GM23338 (cell line): ENCODE results near the gene SH3RF2.

ENCODE experiments used
- CREB1 ChIP-seq: fragments of 250-450 bp; sonication (Bioruptor Pico); IDR thresholded peaks from 2 replicates; pipeline ENCODE4 v1.5.0; 2020; ENCODE audit warnings: low read depth, mild to moderate bottlenecking, moderate library complexity
- EZH2 ChIP-seq: fragments of 200-600 bp; sonication (generic); IDR thresholded peaks from one replicate; pipeline ENCODE4 v1.8.0; 2017; ENCODE audit warnings: antibody characterized with exemption, mild to moderate bottlenecking, low read depth; ENCODE audit not compliant: unreplicated experiment
- EZH2phosphoT487 ChIP-seq: fragments of 200-600 bp; sonication (generic); IDR thresholded peaks from one replicate; pipeline ENCODE4 v1.8.1; 2018; ENCODE audit warnings: antibody characterized with exemption; ENCODE audit not compliant: unreplicated experiment
- JUNB ChIP-seq: IDR thresholded peaks from one replicate; pipeline ENCODE4 v1.6.1; 2016; ENCODE audit warnings: antibody characterized with exemption; ENCODE audit not compliant: unreplicated experiment
- POLR2AphosphoS5 ChIP-seq: IDR thresholded peaks from 2 replicates; pipeline ENCODE4 v1.6.1; 2016; ENCODE audit warnings: antibody characterized with exemption, low read depth
- STAT1 ChIP-seq: IDR thresholded peaks from one replicate; pipeline ENCODE4 v1.6.1; 2016; ENCODE audit warnings: antibody characterized with exemption; ENCODE audit not compliant: unreplicated experiment
- ZNF114 ChIP-seq: fragments of 250-450 bp; sonication (Bioruptor Pico); IDR thresholded peaks from 2 replicates; pipeline ENCODE4 v1.5.0; 2020; ENCODE audit warnings: mild to moderate bottlenecking, moderate library complexity
- ZNF331 ChIP-seq: fragments of 250-450 bp; sonication (Bioruptor Pico); IDR thresholded peaks from 2 replicates; pipeline ENCODE4 v1.5.0; 2020; ENCODE audit warnings: low read depth, mild to moderate bottlenecking, moderate library complexity
- TF ChIP-seq, protein P1 (sequence below), 2 experiments: fragments of 200-600 bp in 1 of 2; sonication (generic) in 1 of 2; conservative IDR thresholded peaks; 2 replicates each; pipeline versions ENCODE4 v1.5.1 to v1.6.1; 2016 to 2017; ENCODE audit warnings: antibody characterized with exemption in 2 of 2, low read depth in 2 of 2, mild to moderate bottlenecking in 2 of 2, moderate library complexity in 1 of 2
- TF ChIP-seq, protein P2 (sequence below): IDR thresholded peaks from one replicate; pipeline ENCODE4 v1.6.1; 2018; ENCODE audit warnings: antibody characterized with exemption; ENCODE audit not compliant: unreplicated experiment
- TF ChIP-seq, protein P3 (sequence below): IDR thresholded peaks from 2 replicates; pipeline ENCODE4 v1.6.1; 2016; ENCODE audit warnings: antibody characterized with exemption
- TF ChIP-seq, protein P4 (sequence below): fragments of 250-450 bp; sonication (Bioruptor Pico); IDR thresholded peaks from 2 replicates; pipeline ENCODE4 v1.5.0; 2020; ENCODE audit warnings: mild to moderate bottlenecking, moderate library complexity

DNA sequence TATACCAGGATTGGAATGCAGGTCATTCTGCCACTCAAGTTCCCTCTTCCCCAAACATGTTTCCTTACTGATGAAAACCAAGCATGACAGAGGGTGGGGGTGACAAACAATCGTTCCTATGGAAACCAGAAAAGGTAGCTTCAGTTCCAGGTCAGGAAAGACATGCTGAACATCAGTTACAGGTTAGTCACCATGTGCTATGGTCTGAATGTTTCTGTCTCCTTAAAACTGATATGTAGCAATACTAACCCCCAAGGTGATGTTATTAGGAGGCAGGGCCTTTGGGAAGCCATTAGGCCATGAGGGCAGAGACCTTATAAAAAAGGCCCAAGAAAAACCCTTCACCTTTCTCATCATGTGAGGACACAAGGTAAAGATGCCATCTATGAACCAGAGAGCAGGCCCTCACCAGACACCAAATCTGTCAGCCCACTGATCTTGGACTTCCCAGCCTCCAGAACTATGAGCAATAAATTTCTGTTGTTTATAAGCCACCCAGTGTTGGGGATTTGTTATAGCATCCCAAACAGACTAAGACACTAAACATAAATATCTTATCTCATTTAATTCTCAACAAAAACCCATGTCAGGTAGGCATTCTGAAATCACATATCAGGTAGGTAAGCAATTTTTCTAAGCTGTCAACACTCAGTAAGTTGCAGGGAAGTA is 15.7 kb upstream of the SH3RF2 start:
- TF ChIP-seq, protein P1, sequence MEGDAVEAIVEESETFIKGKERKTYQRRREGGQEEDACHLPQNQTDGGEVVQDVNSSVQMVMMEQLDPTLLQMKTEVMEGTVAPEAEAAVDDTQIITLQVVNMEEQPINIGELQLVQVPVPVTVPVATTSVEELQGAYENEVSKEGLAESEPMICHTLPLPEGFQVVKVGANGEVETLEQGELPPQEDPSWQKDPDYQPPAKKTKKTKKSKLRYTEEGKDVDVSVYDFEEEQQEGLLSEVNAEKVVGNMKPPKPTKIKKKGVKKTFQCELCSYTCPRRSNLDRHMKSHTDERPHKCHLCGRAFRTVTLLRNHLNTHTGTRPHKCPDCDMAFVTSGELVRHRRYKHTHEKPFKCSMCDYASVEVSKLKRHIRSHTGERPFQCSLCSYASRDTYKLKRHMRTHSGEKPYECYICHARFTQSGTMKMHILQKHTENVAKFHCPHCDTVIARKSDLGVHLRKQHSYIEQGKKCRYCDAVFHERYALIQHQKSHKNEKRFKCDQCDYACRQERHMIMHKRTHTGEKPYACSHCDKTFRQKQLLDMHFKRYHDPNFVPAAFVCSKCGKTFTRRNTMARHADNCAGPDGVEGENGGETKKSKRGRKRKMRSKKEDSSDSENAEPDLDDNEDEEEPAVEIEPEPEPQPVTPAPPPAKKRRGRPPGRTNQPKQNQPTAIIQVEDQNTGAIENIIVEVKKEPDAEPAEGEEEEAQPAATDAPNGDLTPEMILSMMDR (conservative IDR thresholded peaks at IDR 0.05; ENCODE audit: low read depth in 2 of 2) = no peak
- TF ChIP-seq POLR2AphosphoS5 (no peak), EZH2 (no peak), CREB1 (no peak), EZH2phosphoT487 (no peak), JUNB (no peak), STAT1 (no peak), ZNF114 (CRISPR knock-in tag) (no peak), ZNF331 (no peak)
- TF ChIP-seq, protein P2, sequence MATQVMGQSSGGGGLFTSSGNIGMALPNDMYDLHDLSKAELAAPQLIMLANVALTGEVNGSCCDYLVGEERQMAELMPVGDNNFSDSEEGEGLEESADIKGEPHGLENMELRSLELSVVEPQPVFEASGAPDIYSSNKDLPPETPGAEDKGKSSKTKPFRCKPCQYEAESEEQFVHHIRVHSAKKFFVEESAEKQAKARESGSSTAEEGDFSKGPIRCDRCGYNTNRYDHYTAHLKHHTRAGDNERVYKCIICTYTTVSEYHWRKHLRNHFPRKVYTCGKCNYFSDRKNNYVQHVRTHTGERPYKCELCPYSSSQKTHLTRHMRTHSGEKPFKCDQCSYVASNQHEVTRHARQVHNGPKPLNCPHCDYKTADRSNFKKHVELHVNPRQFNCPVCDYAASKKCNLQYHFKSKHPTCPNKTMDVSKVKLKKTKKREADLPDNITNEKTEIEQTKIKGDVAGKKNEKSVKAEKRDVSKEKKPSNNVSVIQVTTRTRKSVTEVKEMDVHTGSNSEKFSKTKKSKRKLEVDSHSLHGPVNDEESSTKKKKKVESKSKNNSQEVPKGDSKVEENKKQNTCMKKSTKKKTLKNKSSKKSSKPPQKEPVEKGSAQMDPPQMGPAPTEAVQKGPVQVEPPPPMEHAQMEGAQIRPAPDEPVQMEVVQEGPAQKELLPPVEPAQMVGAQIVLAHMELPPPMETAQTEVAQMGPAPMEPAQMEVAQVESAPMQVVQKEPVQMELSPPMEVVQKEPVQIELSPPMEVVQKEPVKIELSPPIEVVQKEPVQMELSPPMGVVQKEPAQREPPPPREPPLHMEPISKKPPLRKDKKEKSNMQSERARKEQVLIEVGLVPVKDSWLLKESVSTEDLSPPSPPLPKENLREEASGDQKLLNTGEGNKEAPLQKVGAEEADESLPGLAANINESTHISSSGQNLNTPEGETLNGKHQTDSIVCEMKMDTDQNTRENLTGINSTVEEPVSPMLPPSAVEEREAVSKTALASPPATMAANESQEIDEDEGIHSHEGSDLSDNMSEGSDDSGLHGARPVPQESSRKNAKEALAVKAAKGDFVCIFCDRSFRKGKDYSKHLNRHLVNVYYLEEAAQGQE = no peak
- TF ChIP-seq, protein P3, sequence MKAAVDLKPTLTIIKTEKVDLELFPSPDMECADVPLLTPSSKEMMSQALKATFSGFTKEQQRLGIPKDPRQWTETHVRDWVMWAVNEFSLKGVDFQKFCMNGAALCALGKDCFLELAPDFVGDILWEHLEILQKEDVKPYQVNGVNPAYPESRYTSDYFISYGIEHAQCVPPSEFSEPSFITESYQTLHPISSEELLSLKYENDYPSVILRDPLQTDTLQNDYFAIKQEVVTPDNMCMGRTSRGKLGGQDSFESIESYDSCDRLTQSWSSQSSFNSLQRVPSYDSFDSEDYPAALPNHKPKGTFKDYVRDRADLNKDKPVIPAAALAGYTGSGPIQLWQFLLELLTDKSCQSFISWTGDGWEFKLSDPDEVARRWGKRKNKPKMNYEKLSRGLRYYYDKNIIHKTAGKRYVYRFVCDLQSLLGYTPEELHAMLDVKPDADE = no peak
- TF ChIP-seq, protein P4, sequence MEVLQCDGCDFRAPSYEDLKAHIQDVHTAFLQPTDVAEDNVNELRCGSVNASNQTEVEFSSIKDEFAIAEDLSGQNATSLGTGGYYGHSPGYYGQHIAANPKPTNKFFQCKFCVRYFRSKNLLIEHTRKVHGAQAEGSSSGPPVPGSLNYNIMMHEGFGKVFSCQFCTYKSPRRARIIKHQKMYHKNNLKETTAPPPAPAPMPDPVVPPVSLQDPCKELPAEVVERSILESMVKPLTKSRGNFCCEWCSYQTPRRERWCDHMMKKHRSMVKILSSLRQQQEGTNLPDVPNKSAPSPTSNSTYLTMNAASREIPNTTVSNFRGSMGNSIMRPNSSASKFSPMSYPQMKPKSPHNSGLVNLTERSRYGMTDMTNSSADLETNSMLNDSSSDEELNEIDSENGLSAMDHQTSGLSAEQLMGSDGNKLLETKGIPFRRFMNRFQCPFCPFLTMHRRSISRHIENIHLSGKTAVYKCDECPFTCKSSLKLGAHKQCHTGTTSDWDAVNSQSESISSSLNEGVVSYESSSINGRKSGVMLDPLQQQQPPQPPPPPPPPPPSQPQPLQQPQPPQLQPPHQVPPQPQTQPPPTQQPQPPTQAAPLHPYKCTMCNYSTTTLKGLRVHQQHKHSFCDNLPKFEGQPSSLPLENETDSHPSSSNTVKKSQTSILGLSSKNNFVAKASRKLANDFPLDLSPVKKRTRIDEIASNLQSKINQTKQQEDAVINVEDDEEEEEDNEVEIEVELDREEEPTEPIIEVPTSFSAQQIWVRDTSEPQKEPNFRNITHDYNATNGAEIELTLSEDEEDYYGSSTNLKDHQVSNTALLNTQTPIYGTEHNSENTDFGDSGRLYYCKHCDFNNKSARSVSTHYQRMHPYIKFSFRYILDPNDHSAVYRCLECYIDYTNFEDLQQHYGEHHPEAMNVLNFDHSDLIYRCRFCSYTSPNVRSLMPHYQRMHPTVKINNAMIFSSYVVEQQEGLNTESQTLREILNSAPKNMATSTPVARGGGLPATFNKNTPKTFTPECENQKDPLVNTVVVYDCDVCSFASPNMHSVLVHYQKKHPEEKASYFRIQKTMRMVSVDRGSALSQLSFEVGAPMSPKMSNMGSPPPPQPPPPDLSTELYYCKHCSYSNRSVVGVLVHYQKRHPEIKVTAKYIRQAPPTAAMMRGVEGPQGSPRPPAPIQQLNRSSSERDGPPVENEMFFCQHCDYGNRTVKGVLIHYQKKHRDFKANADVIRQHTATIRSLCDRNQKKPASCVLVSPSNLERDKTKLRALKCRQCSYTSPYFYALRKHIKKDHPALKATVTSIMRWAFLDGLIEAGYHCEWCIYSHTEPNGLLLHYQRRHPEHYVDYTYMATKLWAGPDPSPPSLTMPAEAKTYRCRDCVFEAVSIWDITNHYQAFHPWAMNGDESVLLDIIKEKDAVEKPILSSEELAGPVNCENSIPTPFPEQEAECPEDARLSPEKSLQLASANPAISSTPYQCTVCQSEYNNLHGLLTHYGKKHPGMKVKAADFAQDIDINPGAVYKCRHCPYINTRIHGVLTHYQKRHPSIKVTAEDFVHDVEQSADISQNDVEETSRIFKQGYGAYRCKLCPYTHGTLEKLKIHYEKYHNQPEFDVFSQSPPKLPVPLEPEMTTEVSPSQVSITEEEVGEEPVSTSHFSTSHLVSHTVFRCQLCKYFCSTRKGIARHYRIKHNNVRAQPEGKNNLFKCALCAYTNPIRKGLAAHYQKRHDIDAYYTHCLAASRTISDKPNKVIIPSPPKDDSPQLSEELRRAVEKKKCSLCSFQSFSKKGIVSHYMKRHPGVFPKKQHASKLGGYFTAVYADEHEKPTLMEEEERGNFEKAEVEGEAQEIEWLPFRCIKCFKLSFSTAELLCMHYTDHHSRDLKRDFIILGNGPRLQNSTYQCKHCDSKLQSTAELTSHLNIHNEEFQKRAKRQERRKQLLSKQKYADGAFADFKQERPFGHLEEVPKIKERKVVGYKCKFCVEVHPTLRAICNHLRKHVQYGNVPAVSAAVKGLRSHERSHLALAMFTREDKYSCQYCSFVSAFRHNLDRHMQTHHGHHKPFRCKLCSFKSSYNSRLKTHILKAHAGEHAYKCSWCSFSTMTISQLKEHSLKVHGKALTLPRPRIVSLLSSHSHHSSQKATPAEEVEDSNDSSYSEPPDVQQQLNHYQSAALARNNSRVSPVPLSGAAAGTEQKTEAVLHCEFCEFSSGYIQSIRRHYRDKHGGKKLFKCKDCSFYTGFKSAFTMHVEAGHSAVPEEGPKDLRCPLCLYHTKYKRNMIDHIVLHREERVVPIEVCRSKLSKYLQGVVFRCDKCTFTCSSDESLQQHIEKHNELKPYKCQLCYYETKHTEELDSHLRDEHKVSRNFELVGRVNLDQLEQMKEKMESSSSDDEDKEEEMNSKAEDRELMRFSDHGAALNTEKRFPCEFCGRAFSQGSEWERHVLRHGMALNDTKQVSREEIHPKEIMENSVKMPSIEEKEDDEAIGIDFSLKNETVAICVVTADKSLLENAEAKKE (CRISPR knock-in tag) = no peak
